Duodenal mucosa (tissue), 2 donors: ENCODE results near the gene CCNI.
A peak's percentile ranks its signal among the peaks of the same experiment; 100 is the strongest.

Source experiments
- H3K27ac ChIP-seq: one replicate; pipeline ENCODE4 v1.7.0; 2013; ENCODE audit warnings: low read depth, low read length
- H3K27me3 ChIP-seq, 2 donors: one replicate each; pipeline ENCODE4 v1.7.0; 2013; ENCODE audit warnings: low read length in 2 of 2, control low read depth in 1 of 2; ENCODE audit not compliant: insufficient read depth in 2 of 2, control insufficient read depth in 1 of 2
- H3K36me3 ChIP-seq, 2 donors: one replicate each; pipeline ENCODE4 v1.7.0; 2013; ENCODE audit warnings: low read length in 2 of 2, control low read depth in 1 of 2; ENCODE audit not compliant: insufficient read depth in 2 of 2, control insufficient read depth in 1 of 2
- H3K4me1 ChIP-seq, 2 donors: one replicate each; pipeline ENCODE4 v1.7.0; 2013; ENCODE audit warnings: low read length in 2 of 2, control low read depth in 1 of 2; ENCODE audit not compliant: insufficient read depth in 2 of 2, control insufficient read depth in 1 of 2
- H3K4me3 ChIP-seq, 2 donors: one replicate each; pipeline ENCODE4 v1.7.0; 2013; ENCODE audit warnings: low read length in 2 of 2, low read depth in 1 of 2
- H3K9ac ChIP-seq, 2 donors: one replicate each; pipeline ENCODE4 v1.7.0; 2013; ENCODE audit warnings: low read length in 2 of 2, low read depth in 1 of 2
- H3K9me3 ChIP-seq, 2 donors: one replicate each; pipeline ENCODE4 v1.7.0; 2013; ENCODE audit warnings: low read length in 2 of 2, control low read depth in 1 of 2; ENCODE audit not compliant: control insufficient read depth in 1 of 2

Gene CCNI, protein sequence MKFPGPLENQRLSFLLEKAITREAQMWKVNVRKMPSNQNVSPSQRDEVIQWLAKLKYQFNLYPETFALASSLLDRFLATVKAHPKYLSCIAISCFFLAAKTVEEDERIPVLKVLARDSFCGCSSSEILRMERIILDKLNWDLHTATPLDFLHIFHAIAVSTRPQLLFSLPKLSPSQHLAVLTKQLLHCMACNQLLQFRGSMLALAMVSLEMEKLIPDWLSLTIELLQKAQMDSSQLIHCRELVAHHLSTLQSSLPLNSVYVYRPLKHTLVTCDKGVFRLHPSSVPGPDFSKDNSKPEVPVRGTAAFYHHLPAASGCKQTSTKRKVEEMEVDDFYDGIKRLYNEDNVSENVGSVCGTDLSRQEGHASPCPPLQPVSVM

GRCh38 chr4:77075869-77076799 is at the start of gene CCNI:
TSS of gene CCNI (minus strand) at chr4:77075989. CDS start at chr4:77066362, 9,627 bp downstream.
- Histone ChIP-seq H3K9me3 (no peaks in the 10 kb centered on the region), H3K4me3 (peak within 1 kb of the TSS; percentile 87 to 96), H3K9ac (peak within 1 kb of the TSS; percentile 93 to 97), H3K4me1 (peaks cover 7 to 29% of the 10 kb centered on the region in 2 donors), H3K27ac (peak within 1 kb of the TSS; percentile 93), H3K27me3 (no peaks in the 10 kb centered on the region), H3K36me3 (no peaks in the 10 kb centered on the region)

DNA sequence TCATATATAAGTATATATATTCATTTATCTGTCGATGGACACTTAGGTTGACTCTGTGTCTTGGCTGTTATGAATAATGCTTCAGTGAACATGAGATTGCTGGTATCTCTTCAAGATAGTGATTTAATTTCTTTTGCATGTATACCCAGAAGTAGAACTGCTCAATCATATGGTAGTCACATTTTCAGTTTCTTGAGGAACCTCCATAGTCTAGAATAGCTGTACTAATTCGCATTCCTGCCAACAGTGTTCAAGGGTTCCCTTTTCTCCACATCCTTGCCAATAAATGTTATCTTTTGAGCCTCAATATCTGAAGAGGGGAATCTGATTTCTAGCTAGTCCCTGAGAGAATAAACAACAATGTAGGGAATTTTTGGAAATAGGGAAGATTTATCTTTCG is 48.8 kb upstream of the CCNI start:
- Histone ChIP-seq H3K36me3 (no peaks in the 10 kb centered on the region), H3K4me1 (peaks cover 8 to 14% of the 10 kb centered on the region in 2 donors), H3K4me3 (no peak overlapping the region), H3K27ac (no peak overlapping the region), H3K27me3 (no peaks in the 10 kb centered on the region), H3K9ac (no peak overlapping the region), H3K9me3 (no peaks in the 10 kb centered on the region)

- Histone ChIP-seq H3K4me1 (peaks cover 8 to 14% of the 10 kb centered on the region in 2 donors), H3K9me3 (no peaks in the 10 kb centered on the region), H3K4me3 (no peak overlapping the region), H3K9ac (no peak overlapping the region), H3K27ac (no peak overlapping the region), H3K27me3 (no peaks in the 10 kb centered on the region), H3K36me3 (no peaks in the 10 kb centered on the region)
Measured at GRCh38 chr4:77123411-77123810, 47.6 kb upstream of the CCNI start.

DNA sequence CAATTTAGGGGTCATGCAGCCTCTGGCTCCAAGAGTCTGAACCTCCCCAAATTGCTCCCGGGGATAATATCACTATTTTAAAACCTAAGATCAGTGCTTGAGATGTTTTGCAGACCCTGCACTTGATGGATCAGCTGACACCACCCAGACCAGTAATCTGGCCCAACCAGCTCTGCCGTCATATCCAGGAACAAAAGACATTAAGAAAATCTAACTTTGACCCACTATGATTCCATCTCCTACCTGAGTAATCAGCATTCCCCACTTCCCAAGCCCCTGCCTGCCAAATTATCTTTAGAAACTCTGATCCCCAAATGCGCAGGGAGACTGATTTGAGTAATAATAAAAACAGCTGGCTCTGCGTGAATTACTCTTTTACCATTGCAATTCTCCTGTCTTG is 46.9 kb upstream of the CCNI start:
- H3K36me3 ChIP-seq: no peaks in the 10 kb centered on the region
- no peaks in the 10 kb centered on the region for H3K9me3 ChIP-seq
- no peaks in the 10 kb centered on the region for H3K27me3 ChIP-seq
- peaks cover 2 to 6% of the 10 kb centered on the region in 2 donors for H3K4me1 ChIP-seq
- no peak overlapping the region for H3K4me3 ChIP-seq
- no peak overlapping the region for H3K27ac ChIP-seq
- H3K9ac ChIP-seq: no peak overlapping the region

GRCh38 chr4:77121736-77122240 is 46.0 kb upstream of the CCNI start:
- Histone ChIP-seq H3K36me3 (no peaks in the 10 kb centered on the region), H3K27me3 (no peaks in the 10 kb centered on the region), H3K4me3 (no peak overlapping the region), H3K4me1 (no peaks in the 10 kb centered on the region), H3K9me3 (no peaks in the 10 kb centered on the region), H3K27ac (no peak overlapping the region), H3K9ac (no peak overlapping the region)

- Histone ChIP-seq H3K27ac (no peak overlapping the region), H3K9ac (no peak overlapping the region), H3K4me1 (no peaks in the 10 kb centered on the region), H3K4me3 (no peak overlapping the region), H3K36me3 (no peaks in the 10 kb centered on the region), H3K9me3 (no peaks in the 10 kb centered on the region), H3K27me3 (no peaks in the 10 kb centered on the region)
Measured at GRCh38 chr4:77120886-77121508, 45.2 kb upstream of the CCNI start.

- Histone ChIP-seq H3K27ac (no peak overlapping the region), H3K36me3 (no peaks in the 10 kb centered on the region), H3K9ac (no peak overlapping the region), H3K9me3 (no peaks in the 10 kb centered on the region), H3K4me1 (no peaks in the 10 kb centered on the region), H3K27me3 (no peaks in the 10 kb centered on the region), H3K4me3 (no peak overlapping the region)
Measured at GRCh38 chr4:77117721-77118120, 41.9 kb upstream of the CCNI start.

GRCh38 chr4:77113069-77113468 is 37.3 kb upstream of the CCNI start:
- Histone ChIP-seq H3K27ac (no peak overlapping the region), H3K4me3 (no peak overlapping the region), H3K4me1 (no peaks in the 10 kb centered on the region), H3K36me3 (no peaks in the 10 kb centered on the region), H3K9me3 (no peaks in the 10 kb centered on the region), H3K27me3 (no peaks in the 10 kb centered on the region), H3K9ac (no peak overlapping the region)

- Histone ChIP-seq H3K27ac (no peak overlapping the region), H3K9me3 (no peaks in the 10 kb centered on the region), H3K4me3 (no peak overlapping the region)
Measured at GRCh38 chr4:77110730-77111129, 34.9 kb upstream of the CCNI start.

More at GRCh38 chr4:77110730-77111129, 34.9 kb upstream of the CCNI start:
- Histone ChIP-seq H3K36me3 (no peaks in the 10 kb centered on the region), H3K4me1 (no peaks in the 10 kb centered on the region), H3K9ac (no peak overlapping the region), H3K27me3 (no peaks in the 10 kb centered on the region)
